22Rv1 (cell line): ENCODE results near the gene TUB.

Experiments used
- ZFX ChIP-seq: fragments of 450-650 bp; IDR thresholded peaks from 2 replicates; pipeline ENCODE4 v1.6.1; 2017; ENCODE audit warnings: antibody characterized with exemption, borderline replicate concordance
- TF ChIP-seq, protein P1 (sequence below): fragments of 450-650 bp; IDR thresholded peaks from 2 replicates; pipeline ENCODE4 v1.5.1; 2017; ENCODE audit warnings: mild to moderate bottlenecking

- TF ChIP-seq, protein P1, sequence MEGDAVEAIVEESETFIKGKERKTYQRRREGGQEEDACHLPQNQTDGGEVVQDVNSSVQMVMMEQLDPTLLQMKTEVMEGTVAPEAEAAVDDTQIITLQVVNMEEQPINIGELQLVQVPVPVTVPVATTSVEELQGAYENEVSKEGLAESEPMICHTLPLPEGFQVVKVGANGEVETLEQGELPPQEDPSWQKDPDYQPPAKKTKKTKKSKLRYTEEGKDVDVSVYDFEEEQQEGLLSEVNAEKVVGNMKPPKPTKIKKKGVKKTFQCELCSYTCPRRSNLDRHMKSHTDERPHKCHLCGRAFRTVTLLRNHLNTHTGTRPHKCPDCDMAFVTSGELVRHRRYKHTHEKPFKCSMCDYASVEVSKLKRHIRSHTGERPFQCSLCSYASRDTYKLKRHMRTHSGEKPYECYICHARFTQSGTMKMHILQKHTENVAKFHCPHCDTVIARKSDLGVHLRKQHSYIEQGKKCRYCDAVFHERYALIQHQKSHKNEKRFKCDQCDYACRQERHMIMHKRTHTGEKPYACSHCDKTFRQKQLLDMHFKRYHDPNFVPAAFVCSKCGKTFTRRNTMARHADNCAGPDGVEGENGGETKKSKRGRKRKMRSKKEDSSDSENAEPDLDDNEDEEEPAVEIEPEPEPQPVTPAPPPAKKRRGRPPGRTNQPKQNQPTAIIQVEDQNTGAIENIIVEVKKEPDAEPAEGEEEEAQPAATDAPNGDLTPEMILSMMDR: no peak
- TF ChIP-seq ZFX: no peak
These were observed 18.2 kb upstream of the TUB start for GRCh38 chr11:8062781-8063257.
